ENCODE data around the gene BTNL2.

Gene BTNL2

GRCh38 chr6:32371229-32371628, 35.8 kb downstream of the BTNL2 start:
- H3K27ac ChIP-seq (ENCODE audit: extremely low read depth, low read depth, low read length): no peak overlapping the region
- ChIA-PET POLR2A (no interaction called here), CTCF (no interaction called here)
- H3K4me3 ChIP-seq (ENCODE audit: low read depth, low read length): no peak overlapping the region
- no peaks in the 10 kb centered on the region for H3K9me3 ChIP-seq (ENCODE audit: control insufficient read depth, insufficient read depth, low read depth, low read length)
- H3K36me3 ChIP-seq (ENCODE audit: control insufficient read depth in 2 of 2, insufficient read depth in 1 of 2, low read length in 2 of 2): no peaks in the 10 kb centered on the region
- H3K4me1 ChIP-seq (ENCODE audit: control insufficient read depth, insufficient read depth, low read length): 0 out of 2 replicates have a peak, but pooled peaks cover 3% of the 10 kb centered on the region
- TF ChIP-seq ZNF660 (tag by site-specific recombination; IDR thresholded peaks at IDR 0.05) (no peak), ZNF211 (tag by site-specific recombination; IDR thresholded peaks at IDR 0.05; ENCODE audit: low read depth) (no peak), ZNF24 (tag by site-specific recombination; IDR thresholded peaks at IDR 0.05) (no peak), ZNF416 (tag by site-specific recombination; IDR thresholded peaks at IDR 0.05) (no peak), ZNF658 (tag by site-specific recombination; IDR thresholded peaks at IDR 0.05) (no peak), MZF1 (tag by site-specific recombination; IDR thresholded peaks at IDR 0.05; ENCODE audit: borderline replicate concordance) (no peak), ZNF292 (tag by site-specific recombination; IDR thresholded peaks at IDR 0.05; ENCODE audit: borderline replicate concordance, low read depth) (no peak), ZNF514 (tag by site-specific recombination; IDR thresholded peaks at IDR 0.05) (no peak)
- TF ChIP-seq, protein P1, sequence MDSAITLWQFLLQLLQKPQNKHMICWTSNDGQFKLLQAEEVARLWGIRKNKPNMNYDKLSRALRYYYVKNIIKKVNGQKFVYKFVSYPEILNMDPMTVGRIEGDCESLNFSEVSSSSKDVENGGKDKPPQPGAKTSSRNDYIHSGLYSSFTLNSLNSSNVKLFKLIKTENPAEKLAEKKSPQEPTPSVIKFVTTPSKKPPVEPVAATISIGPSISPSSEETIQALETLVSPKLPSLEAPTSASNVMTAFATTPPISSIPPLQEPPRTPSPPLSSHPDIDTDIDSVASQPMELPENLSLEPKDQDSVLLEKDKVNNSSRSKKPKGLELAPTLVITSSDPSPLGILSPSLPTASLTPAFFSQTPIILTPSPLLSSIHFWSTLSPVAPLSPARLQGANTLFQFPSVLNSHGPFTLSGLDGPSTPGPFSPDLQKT (IDR thresholded peaks at IDR 0.05; ENCODE audit: borderline replicate concordance, low read depth, low read length): no peak
- TF ChIP-seq, protein P2, sequence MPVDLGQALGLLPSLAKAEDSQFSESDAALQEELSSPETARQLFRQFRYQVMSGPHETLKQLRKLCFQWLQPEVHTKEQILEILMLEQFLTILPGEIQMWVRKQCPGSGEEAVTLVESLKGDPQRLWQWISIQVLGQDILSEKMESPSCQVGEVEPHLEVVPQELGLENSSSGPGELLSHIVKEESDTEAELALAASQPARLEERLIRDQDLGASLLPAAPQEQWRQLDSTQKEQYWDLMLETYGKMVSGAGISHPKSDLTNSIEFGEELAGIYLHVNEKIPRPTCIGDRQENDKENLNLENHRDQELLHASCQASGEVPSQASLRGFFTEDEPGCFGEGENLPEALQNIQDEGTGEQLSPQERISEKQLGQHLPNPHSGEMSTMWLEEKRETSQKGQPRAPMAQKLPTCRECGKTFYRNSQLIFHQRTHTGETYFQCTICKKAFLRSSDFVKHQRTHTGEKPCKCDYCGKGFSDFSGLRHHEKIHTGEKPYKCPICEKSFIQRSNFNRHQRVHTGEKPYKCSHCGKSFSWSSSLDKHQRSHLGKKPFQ (tag by site-specific recombination; IDR thresholded peaks at IDR 0.05): no peak

GRCh38 chr6:32370505-32370904, 36.5 kb downstream of the BTNL2 start:
- Histone ChIP-seq H3K9me3 (ENCODE audit: control insufficient read depth, insufficient read depth, low read depth, low read length) (no peaks in the 10 kb centered on the region), H3K4me1 (ENCODE audit: control insufficient read depth, insufficient read depth, low read length) (0 out of 2 replicates have a peak, but pooled peaks cover 3% of the 10 kb centered on the region), H3K27ac (ENCODE audit: extremely low read depth, low read depth, low read length) (no peak overlapping the region), H3K36me3 (ENCODE audit: control insufficient read depth in 2 of 2, insufficient read depth in 1 of 2, low read length in 2 of 2) (no peaks in the 10 kb centered on the region), H3K4me3 (ENCODE audit: low read depth, low read length) (no peak overlapping the region)
- no peak for TF ChIP-seq ZNF654 (tag by site-specific recombination; IDR thresholded peaks at IDR 0.05; ENCODE audit: low read depth)
- TF ChIP-seq ZNF768 (tag by site-specific recombination; IDR thresholded peaks at IDR 0.05): no peak
- TF ChIP-seq ZNF398 (tag by site-specific recombination; IDR thresholded peaks at IDR 0.05): no peak
- no peak for TF ChIP-seq ZNF514 (tag by site-specific recombination; IDR thresholded peaks at IDR 0.05)
- no peak for TF ChIP-seq KLF10 (tag by site-specific recombination; IDR thresholded peaks at IDR 0.05)
- no peak for TF ChIP-seq ZNF16 (tag by site-specific recombination; IDR thresholded peaks at IDR 0.05; ENCODE audit: low read depth)
- TF ChIP-seq ZNF544 (tag by site-specific recombination; IDR thresholded peaks at IDR 0.05): no peak
- TF ChIP-seq ZNF311 (tag by site-specific recombination; IDR thresholded peaks at IDR 0.05; ENCODE audit: borderline replicate concordance): no peak
- no peak for TF ChIP-seq ZNF214 (tag by site-specific recombination; IDR thresholded peaks at IDR 0.05; ENCODE audit: borderline replicate concordance)
- TF ChIP-seq, protein P3, sequence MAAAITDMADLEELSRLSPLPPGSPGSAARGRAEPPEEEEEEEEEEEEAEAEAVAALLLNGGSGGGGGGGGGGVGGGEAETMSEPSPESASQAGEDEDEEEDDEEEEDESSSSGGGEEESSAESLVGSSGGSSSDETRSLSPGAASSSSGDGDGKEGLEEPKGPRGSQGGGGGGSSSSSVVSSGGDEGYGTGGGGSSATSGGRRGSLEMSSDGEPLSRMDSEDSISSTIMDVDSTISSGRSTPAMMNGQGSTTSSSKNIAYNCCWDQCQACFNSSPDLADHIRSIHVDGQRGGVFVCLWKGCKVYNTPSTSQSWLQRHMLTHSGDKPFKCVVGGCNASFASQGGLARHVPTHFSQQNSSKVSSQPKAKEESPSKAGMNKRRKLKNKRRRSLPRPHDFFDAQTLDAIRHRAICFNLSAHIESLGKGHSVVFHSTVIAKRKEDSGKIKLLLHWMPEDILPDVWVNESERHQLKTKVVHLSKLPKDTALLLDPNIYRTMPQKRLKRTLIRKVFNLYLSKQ (tag by site-specific recombination; IDR thresholded peaks at IDR 0.05; ENCODE audit: borderline replicate concordance): no peak
- TF ChIP-seq ZNF426 (tag by site-specific recombination; IDR thresholded peaks at IDR 0.05): no peak
- TF ChIP-seq MEIS1 (CRISPR knock-in tag; IDR thresholded peaks at IDR 0.05; ENCODE audit: borderline replicate concordance): no peak
- TF ChIP-seq ZNF529 (tag by site-specific recombination; IDR thresholded peaks at IDR 0.05; ENCODE audit: insufficient replicate concordance): no peak
- TF ChIP-seq, protein P4, sequence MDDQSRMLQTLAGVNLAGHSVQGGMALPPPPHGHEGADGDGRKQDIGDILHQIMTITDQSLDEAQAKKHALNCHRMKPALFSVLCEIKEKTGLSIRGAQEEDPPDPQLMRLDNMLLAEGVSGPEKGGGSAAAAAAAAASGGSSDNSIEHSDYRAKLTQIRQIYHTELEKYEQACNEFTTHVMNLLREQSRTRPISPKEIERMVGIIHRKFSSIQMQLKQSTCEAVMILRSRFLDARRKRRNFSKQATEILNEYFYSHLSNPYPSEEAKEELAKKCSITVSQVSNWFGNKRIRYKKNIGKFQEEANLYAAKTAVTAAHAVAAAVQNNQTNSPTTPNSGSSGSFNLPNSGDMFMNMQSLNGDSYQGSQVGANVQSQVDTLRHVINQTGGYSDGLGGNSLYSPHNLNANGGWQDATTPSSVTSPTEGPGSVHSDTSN (CRISPR knock-in tag; IDR thresholded peaks at IDR 0.05): no peak
- no peak for TF ChIP-seq KLF17 (tag by site-specific recombination; IDR thresholded peaks at IDR 0.05)
- POLR2A ChIA-PET: no interaction called here
- CTCF ChIA-PET: no interaction called here

Measured in HEK293 (cell line).